Naive thymus-derived CD8-positive, alpha-beta T cell (primary cell): ENCODE measurements around the gene GOLGB1. TPM values are rescaled to one million over a fixed set of nuclear protein-coding genes. Genes with fewer than 3 reads are reported as not detected.

Experiments
- ATAC-seq, 2 donors: fragments of 150-1000 bp; cut with Tn5 transposase in 1 of 2; sonication (Bioruptor Pico), chemical (Tn5 transposase) in 1 of 2; 1 replicate in 1 of 2; 2 replicates in 1 of 2; pipeline ENCODE4 v1.10.0; 2021; ENCODE audit warnings: mild to moderate bottlenecking in 2 of 2, moderate library complexity in 2 of 2
- POLR2A ChIA-PET: fragments of 350-600 bp; sonication (Branson Sonifier 250); formaldehyde crosslinking; loops from one replicate; lab custom pipeline; 2021; ENCODE audit warnings: antibody characterized with exemption; lab: Charles Lee
- DNase-seq, 10 donors: peaks; one replicate each; pipeline versions ENCODE4 v3.0.0 to v3.0.0-alpha.2; 2020 to 2022
- H3K27ac Mint-ChIP-seq, 10 donors: one replicate each; pipeline ENCODE4 v1.8.0; 2020 to 2022; ENCODE audit warnings: mild to moderate bottlenecking in 10 of 10, mixed read lengths in 10 of 10, moderate library complexity in 4 of 10, inconsistent platforms in 1 of 10
- H3K27me3 Mint-ChIP-seq, 5 donors: one replicate each; pipeline ENCODE4 v1.8.0; 2021 to 2022; ENCODE audit warnings: mixed read lengths in 5 of 5
- H3K36me3 Mint-ChIP-seq, 3 donors: one replicate each; pipeline ENCODE4 v1.8.0; 2020 to 2022; ENCODE audit warnings: mixed read lengths in 3 of 3, mild to moderate bottlenecking in 2 of 3, inconsistent platforms in 1 of 3
- H3K4me1 Mint-ChIP-seq, 4 donors: one replicate each; pipeline ENCODE4 v1.8.0; 2021 to 2022; ENCODE audit warnings: mixed read lengths in 4 of 4
- H3K4me3 Mint-ChIP-seq, 10 donors: one replicate each; pipeline ENCODE4 v1.8.0; 2020 to 2022; ENCODE audit warnings: mild to moderate bottlenecking in 10 of 10, mixed read lengths in 10 of 10, moderate library complexity in 6 of 10, inconsistent platforms in 1 of 10
- H3K9me3 Mint-ChIP-seq, 9 donors: one replicate each; pipeline ENCODE4 v1.8.0; 2020 to 2022; ENCODE audit warnings: mixed read lengths in 9 of 9, mild to moderate bottlenecking in 3 of 9, inconsistent platforms in 1 of 9, moderate library complexity in 1 of 9
- polyA plus RNA-seq, 3 donors: library from polyadenylated mRNA; unstranded; fragments of 300-500 nt; fragmentation: Illumina TruSeq; gene quantifications; one replicate each; pipeline ENCODE4 v1.2.3, GENCODE V29; 2021
- total RNA-seq, 8 experiments: library from RNA in 2 of 8; stranded (reverse) in 2 of 8; gene quantifications; one replicate each; pipeline ENCODE4 v1.2.3 and lab custom pipeline; 2021 to 2026

The GOLGB1 gene
- total and polyA plus RNA-seq, 5 experiments from 2014 or later = 1.7 to 38.4 (median 8.2) TPM

DNA sequence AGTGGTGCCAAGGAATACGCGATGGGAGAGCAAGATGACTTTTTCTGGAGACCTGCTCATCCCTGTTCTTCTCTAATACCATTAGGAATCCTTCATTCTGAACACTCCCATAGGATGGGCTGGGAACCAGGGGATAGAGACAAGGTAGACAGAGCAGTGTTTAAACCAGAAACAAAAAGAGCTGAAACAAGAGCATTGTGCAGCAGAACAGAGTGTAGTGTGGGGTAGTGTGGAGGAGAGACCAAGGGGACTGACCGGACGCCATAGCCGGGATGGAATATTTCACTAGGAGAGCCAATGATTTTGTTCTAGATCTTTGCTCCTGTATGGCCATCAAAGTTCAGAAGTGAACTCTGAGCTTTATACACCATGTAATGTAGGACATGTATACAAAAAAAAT, 104.5 kb downstream of the GOLGB1 start:
- H3K9me3 Mint-ChIP-seq = no peaks in the 10 kb centered on the region
- no peak overlapping the region for H3K27ac Mint-ChIP-seq
- peaks cover 16 to 82% (median 32%) of the 10 kb centered on the region in 3 donors for H3K36me3 Mint-ChIP-seq
- POLR2A ChIA-PET = interaction anchor here (0.8 to 1.5 kb wide), 2 partner anchors 10 to 15 kb away, joined by 3 to 4 read pairs; no protein-coding TSS in a partner anchor
- ATAC-seq (no peak), DNase-seq (no peak)
- H3K4me1 Mint-ChIP-seq = peaks cover 15 to 34% (median 30%) of the 10 kb centered on the region in 4 donors
- no peaks in the 10 kb centered on the region for H3K27me3 Mint-ChIP-seq
- H3K4me3 Mint-ChIP-seq = no peak overlapping the region

DNA sequence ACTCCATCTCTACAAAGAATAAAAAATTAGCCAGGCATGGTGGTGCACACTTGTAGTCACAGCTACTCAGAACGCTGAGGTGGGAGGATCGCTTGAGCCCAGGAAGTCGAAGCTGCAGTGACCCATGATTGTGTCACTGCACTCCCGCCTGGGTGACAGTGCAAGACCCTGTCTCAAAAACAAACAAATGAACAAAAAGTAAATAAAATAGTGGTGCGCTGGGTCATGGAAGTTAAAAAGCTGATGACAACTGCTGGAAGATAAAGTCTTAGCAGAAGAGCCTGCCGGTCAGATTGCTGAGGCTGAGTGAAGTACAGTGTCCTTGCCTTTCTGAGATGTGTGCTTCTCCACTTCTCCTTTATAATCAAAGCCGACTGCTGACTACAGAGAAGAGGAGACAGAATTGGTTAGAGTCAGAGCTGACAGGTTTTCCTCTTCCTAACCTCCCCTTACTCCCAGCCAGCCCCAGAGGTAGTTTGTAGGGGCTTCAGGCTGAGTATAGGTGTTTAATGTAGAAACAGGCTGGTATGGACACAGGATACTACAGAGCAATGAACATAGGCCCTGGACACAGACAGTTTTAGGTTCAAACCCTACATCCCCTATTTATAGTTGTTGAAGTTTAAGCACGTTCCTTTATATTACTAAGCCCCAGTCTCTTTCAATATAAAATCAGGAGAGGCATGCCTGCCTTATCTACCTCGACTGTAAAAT, 106.8 kb downstream of the GOLGB1 start:
- ATAC-seq (no peak), DNase-seq (no peak)
- Mint-ChIP-seq H3K4me1 (peaks cover 12 to 20% (median 18%) of the 10 kb centered on the region in 4 donors), H3K36me3 (peaks cover 16 to 87% (median 34%) of the 10 kb centered on the region in 3 donors), H3K9me3 (no peaks in the 10 kb centered on the region), H3K27me3 (no peaks in the 10 kb centered on the region), H3K27ac (peak overlapping the region in 4 of 10 donors; percentile 26 to 73 (median 66)), H3K4me3 (no peak overlapping the region)
- POLR2A ChIA-PET = no interaction called here

DNA sequence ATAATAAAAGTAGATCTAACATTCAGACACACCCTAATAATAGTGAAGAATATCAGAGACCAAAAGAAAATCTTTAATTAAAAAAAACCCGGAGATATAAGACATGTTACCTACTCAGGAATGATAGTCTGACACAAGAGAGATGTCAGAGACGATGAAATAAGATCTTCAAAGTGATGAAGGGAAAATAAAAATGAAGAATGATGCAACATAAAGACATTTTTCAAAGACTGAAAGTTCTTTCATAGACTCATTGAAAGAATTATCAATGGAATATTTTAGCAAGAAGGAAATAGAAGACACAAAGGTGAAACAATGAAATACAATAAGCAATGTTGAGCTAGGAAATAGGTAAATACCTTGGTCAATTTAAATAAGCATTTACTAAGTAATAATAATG, 108.4 kb downstream of the GOLGB1 start:
- no peaks in the 10 kb centered on the region for H3K9me3 Mint-ChIP-seq
- ATAC-seq = no peak
- no peaks in the 10 kb centered on the region for H3K27me3 Mint-ChIP-seq
- peaks cover 13 to 95% (median 39%) of the 10 kb centered on the region in 3 donors for H3K36me3 Mint-ChIP-seq
- no peak for DNase-seq
- POLR2A ChIA-PET = no interaction called here
- peak overlapping the region in 3 of 10 donors; percentile 1 to 77 (median 43) for H3K27ac Mint-ChIP-seq
- no peak overlapping the region for H3K4me3 Mint-ChIP-seq
- peaks cover 12 to 18% (median 14%) of the 10 kb centered on the region in 4 donors for H3K4me1 Mint-ChIP-seq

DNA sequence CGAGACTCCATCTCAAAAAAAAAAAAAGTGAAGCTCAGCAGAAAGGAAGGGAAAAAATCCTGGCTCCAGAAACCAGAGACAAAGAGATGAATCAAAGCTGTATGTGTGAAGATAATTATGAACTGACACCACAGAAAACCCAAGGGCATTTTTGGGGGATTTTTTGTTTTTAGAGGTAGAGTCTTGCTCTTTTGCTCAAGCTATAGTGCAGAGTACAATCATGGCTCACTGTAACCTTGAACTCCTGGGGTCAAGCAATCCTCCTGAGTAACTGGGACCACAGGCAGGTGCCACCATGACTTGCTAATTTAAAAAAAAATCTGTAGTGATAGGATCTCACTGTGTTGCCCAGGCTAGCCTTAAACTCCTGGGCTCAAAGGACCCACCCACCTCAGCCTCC, 111.6 kb downstream of the GOLGB1 start:
- H3K4me1 Mint-ChIP-seq = peaks cover 11 to 18% (median 15%) of the 10 kb centered on the region in 4 donors
- H3K36me3 Mint-ChIP-seq = peaks cover 11 to 100% (median 48%) of the 10 kb centered on the region in 3 donors
- POLR2A ChIA-PET = interaction anchor here (0.6 kb wide), 1 partner anchor 1161 kb away, joined by 4 read pairs; no protein-coding TSS in a partner anchor
- no peak overlapping the region for H3K4me3 Mint-ChIP-seq
- H3K27me3 Mint-ChIP-seq = no peaks in the 10 kb centered on the region
- H3K9me3 Mint-ChIP-seq = no peaks in the 10 kb centered on the region
- peak overlapping the region in 4 of 10 donors; percentile 49 to 73 (median 62) for H3K27ac Mint-ChIP-seq
- ATAC-seq (no peak), DNase-seq (no peak)

DNA sequence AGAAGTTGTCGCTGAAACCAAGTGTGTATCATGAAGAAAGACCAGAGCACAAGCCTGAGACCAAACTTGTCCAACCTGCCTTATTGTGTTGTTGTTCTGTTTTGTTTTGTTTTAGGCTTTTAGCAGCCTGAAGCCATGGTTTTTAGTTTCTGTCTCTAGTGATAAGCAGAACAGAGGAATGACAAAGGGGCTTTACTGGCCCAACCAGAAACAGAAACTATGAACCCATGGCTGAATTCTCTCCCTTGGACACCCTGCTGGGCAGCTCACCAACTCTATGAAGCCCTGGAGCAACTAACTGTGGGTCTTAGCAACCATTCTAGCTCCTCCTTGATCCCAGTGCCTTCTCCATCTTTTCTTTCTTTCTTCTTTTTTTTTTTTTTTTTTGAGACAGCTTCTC, 119.2 kb downstream of the GOLGB1 start:
- ATAC-seq = no peak
- no peaks in the 10 kb centered on the region for H3K9me3 Mint-ChIP-seq
- H3K4me3 Mint-ChIP-seq = no peak overlapping the region
- H3K27ac Mint-ChIP-seq = peak overlapping the region in 9 of 10 donors; percentile 11 to 88 (median 61)
- POLR2A ChIA-PET = no interaction called here
- DNase-seq = no peak
- peaks cover 18 to 62% (median 32%) of the 10 kb centered on the region in 3 donors for H3K36me3 Mint-ChIP-seq
- H3K27me3 Mint-ChIP-seq = no peaks in the 10 kb centered on the region
- peaks cover 0 to 9% (median 3%) of the 10 kb centered on the region in 4 donors for H3K4me1 Mint-ChIP-seq

DNA sequence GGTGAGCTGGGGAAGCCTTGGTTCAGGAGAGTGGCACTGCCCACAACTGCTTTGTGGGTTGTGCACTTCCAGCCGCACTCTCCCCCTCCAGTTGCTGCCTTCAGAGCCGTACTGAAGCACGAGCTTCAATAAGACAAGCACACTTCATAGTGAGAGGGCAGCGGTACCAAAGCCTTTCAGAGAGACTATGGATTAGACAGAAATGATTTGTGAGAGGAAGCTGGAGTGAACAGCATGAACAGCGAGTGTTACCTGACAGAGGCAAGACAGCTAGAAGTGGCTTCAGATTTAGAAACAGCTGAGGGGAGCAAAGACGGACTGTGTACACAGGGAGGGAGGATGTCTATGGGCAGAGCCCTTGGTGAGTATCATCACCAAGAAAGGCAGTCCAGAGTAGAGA, 119.9 kb downstream of the GOLGB1 start:
- peaks cover 0 to 7% (median 0%) of the 10 kb centered on the region in 4 donors for H3K4me1 Mint-ChIP-seq
- ATAC-seq (no peak), DNase-seq (no peak)
- no peak overlapping the region for H3K4me3 Mint-ChIP-seq
- POLR2A ChIA-PET = no interaction called here
- H3K36me3 Mint-ChIP-seq = peaks cover 18 to 55% (median 28%) of the 10 kb centered on the region in 3 donors
- no peaks in the 10 kb centered on the region for H3K9me3 Mint-ChIP-seq
- H3K27ac Mint-ChIP-seq = peak overlapping the region in 8 of 10 donors; percentile 16 to 70 (median 54)
- H3K27me3 Mint-ChIP-seq = no peaks in the 10 kb centered on the region

DNA sequence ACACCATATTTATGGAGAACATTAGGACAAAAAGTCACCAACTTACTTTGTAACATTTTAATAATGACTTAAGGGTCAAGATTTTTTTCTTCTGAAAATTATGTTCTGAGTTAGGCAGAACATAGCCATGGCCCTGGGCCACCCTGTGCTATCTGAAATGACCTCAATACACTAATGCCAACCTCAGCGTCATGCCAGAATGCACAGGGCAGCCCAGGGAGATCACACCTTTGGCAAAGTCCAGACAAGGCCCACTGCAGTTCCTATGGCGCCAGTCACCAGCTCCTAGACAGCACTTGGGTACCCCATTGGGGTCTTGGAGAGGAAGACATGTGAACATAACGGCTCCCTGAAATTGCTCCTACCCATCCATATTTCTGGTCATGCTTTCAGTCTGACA, 121.9 kb downstream of the GOLGB1 start:
- no peak for DNase-seq
- H3K36me3 Mint-ChIP-seq = peaks cover 13 to 35% (median 19%) of the 10 kb centered on the region in 3 donors
- POLR2A ChIA-PET = no interaction called here
- H3K27ac Mint-ChIP-seq = peak overlapping the region in 1 of 10 donors; percentile 67
- peaks cover 0 to 7% (median 0%) of the 10 kb centered on the region in 4 donors for H3K4me1 Mint-ChIP-seq
- ATAC-seq = no peak
- no peaks in the 10 kb centered on the region for H3K9me3 Mint-ChIP-seq
- H3K4me3 Mint-ChIP-seq = no peak overlapping the region
- no peaks in the 10 kb centered on the region for H3K27me3 Mint-ChIP-seq

DNA sequence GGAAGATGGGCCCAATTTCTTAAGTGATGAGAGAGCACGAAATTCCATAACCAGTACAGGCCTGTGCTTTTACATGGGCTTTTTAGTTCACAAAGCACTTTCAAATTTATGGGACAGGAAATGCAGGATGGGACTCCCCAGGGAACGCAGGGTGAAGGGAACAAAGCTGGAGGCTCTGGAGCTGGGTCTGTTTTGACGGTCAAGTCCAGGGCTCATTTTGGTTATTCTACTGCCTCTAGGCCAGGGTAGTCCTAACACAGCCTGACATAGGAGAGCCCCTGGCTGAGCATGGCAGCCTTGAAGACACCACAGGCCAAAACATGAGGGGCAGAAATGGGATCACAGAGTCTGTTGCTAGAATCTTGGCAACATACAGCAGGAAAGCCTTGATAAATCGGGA, 122.3 kb downstream of the GOLGB1 start:
- Mint-ChIP-seq H3K36me3 (peaks cover 11 to 31% (median 18%) of the 10 kb centered on the region in 3 donors), H3K27ac (peak overlapping the region in 2 of 10 donors; percentile 3 to 67), H3K4me3 (no peak overlapping the region), H3K4me1 (peaks cover 0 to 7% (median 0%) of the 10 kb centered on the region in 4 donors), H3K9me3 (no peaks in the 10 kb centered on the region), H3K27me3 (peaks cover 0 to 2% (median 0%) of the 10 kb centered on the region in 5 donors)
- ATAC-seq (no peak), DNase-seq (no peak)
- POLR2A ChIA-PET = no interaction called here

DNA sequence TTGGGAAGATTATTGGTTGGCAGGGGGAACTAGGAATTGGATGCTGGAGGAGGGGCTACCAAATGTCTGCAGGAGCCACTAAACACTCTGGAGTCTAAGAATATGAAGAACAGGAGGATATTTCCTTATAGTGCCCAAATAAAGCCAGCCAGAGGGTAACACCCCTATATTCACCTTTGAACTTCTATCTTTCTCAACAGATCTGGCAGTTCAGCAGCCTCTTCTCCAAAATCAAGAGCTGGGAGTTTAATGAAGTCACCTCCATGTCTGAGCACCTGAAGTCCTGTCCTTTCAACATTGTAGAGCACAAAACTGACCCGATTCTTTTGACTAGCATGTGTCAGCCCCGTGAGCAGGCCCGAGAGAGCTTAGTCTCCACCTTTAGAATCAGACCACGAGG, 123.0 kb downstream of the GOLGB1 start:
- peak overlapping the region in 3 of 10 donors; percentile 7 to 79 (median 57) for H3K27ac Mint-ChIP-seq
- no peak overlapping the region for H3K4me3 Mint-ChIP-seq
- H3K9me3 Mint-ChIP-seq = no peaks in the 10 kb centered on the region

DNA sequence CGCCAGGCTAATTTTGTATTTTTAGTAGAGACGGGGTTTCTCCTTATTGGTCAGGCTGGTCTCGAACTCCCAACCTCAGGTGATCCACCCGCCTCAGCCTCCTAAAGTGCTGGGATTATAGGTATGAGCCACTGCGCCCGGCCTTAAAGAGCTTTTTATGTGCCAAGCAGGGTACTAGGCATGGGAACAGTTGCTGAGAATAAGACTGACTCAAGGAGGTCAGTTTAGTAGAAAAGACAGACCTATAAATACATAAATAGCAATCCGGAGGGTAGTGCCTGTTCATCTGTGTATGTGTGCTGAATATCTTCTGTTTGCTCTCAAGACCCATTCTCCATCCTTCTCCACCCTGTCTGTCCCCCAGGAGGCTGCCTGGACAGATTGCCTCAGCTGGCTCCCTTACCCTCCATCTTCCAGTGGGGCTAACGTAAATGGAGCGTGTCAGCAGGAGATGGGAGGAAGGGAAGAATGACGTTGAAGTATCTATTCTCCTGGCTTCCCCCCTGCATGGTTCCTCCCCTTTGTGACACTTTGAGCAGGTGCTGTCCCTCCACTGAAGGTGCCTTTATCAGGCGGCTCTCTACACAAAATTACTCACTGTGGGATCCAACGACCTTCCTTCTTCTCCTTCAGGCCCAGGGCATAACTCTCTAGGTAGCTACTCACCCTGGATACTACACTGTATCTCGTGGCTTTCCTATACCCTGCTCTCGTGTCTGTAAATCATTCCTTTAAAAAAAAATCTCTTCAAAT, 125.2 kb downstream of the GOLGB1 start:
- Mint-ChIP-seq H3K9me3 (no peaks in the 10 kb centered on the region), H3K27me3 (peaks cover 0 to 11% (median 4%) of the 10 kb centered on the region in 5 donors), H3K27ac (no peak overlapping the region), H3K4me3 (no peak overlapping the region), H3K4me1 (peaks cover 0 to 3% (median 0%) of the 10 kb centered on the region in 4 donors), H3K36me3 (peaks cover 0 to 5% (median 3%) of the 10 kb centered on the region in 3 donors)
- DNase-seq = no peak
- ATAC-seq = no peak
- POLR2A ChIA-PET = no interaction called here

More for the DNA sequence above, 123.0 kb downstream of the GOLGB1 start:
- no peak for ATAC-seq
- no peak for DNase-seq
- Mint-ChIP-seq H3K36me3 (peaks cover 4 to 24% (median 11%) of the 10 kb centered on the region in 3 donors), H3K4me1 (peaks cover 0 to 8% (median 0%) of the 10 kb centered on the region in 4 donors), H3K27me3 (peaks cover 0 to 9% (median 4%) of the 10 kb centered on the region in 5 donors)
- POLR2A ChIA-PET = interaction anchor here (0.5 kb wide), 1 partner anchor 11 kb away, joined by 3 read pairs; no protein-coding TSS in a partner anchor

DNA sequence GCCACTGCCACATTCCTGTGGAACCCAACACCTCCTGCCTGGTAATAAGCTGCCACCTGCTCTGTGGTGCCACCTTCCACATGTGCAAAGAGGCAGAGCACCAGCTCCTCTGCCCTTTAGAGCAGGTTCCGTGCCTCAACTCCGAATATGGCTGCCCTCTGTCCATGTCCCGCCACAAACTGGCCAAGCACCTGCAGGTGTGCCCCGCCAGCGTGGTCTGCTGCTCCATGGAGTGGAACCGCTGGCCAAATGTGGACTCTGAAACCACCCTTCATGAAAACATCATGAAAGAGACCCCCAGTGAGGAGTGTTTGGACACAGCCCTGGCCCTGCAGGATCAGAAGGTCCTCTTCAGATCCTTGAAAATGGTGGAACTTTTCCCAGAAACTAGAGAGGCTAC, 128.1 kb downstream of the GOLGB1 start:
- Mint-ChIP-seq H3K36me3 (no peaks in the 10 kb centered on the region), H3K4me1 (peaks cover 0 to 3% (median 0%) of the 10 kb centered on the region in 4 donors), H3K27ac (no peak overlapping the region), H3K27me3 (peaks cover 0 to 11% (median 4%) of the 10 kb centered on the region in 5 donors), H3K4me3 (no peak overlapping the region), H3K9me3 (no peaks in the 10 kb centered on the region)
- ATAC-seq (no peak), DNase-seq (no peak)
- POLR2A ChIA-PET = no interaction called here

DNA sequence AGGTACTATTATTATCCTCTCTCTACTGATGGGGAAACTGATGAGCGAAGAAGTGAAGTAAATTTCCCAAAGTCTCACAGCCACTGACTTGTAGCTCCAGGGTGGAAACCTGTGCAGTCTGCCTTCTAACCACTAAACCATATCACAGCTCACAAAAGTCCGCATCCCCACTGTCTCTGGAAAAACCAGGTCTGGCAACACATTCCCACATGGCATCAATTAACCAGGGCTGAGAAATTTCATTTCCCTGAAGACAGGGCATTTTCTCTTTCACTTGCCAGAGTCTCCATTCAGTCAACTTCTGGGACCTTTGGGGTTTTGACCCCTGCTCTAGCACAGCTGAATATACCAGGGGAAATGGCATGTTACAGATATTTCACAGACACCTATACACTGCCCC, 129.8 kb downstream of the GOLGB1 start:
- no peaks in the 10 kb centered on the region for H3K36me3 Mint-ChIP-seq
- POLR2A ChIA-PET = no interaction called here
- ATAC-seq (no peak), DNase-seq (no peak)
- no peak overlapping the region for H3K27ac Mint-ChIP-seq
- H3K27me3 Mint-ChIP-seq = peaks cover 0 to 11% (median 4%) of the 10 kb centered on the region in 5 donors
- H3K4me3 Mint-ChIP-seq = no peak overlapping the region
- no peaks in the 10 kb centered on the region for H3K9me3 Mint-ChIP-seq
- peaks cover 0 to 3% (median 0%) of the 10 kb centered on the region in 4 donors for H3K4me1 Mint-ChIP-seq
